RWPE2 (cell line): ENCODE data around the gene TEX2.

Experiments used
- ATAC-seq: fragments of 200-7000 bp; cut with Tn5 transposase; 3 replicates; pipeline ENCODE4 v1.9.1; 2021; ENCODE audit warnings: low read depth
- DNase-seq: peaks from one replicate; pipeline ENCODE4 v3.0.0-alpha.2; 2020; ENCODE audit warnings: low spot score
- H3K27ac ChIP-seq: fragments of 450-650 bp; 2 replicates; pipeline ENCODE4 v1.5.1; 2017; ENCODE audit warnings: mild to moderate bottlenecking; ENCODE audit not compliant: poor library complexity, severe bottlenecking
- H3K27me3 ChIP-seq: fragments of 250-450 bp; sonication (Bioruptor Pico); 2 replicates; pipeline ENCODE4 v1.5.1; 2021; ENCODE audit warnings: mild to moderate bottlenecking, moderate library complexity; ENCODE audit not compliant: insufficient read depth, poor library complexity, severe bottlenecking
- H3K36me3 ChIP-seq: fragments of 250-450 bp; sonication (Bioruptor Pico); 2 replicates; pipeline ENCODE4 v1.5.1; 2020; ENCODE audit warnings: low read depth, mild to moderate bottlenecking, moderate library complexity
- H3K4me1 ChIP-seq: fragments of 250-450 bp; sonication (Bioruptor Pico); 2 replicates; pipeline ENCODE4 v1.5.1; 2021; ENCODE audit warnings: mild to moderate bottlenecking, moderate library complexity; ENCODE audit not compliant: insufficient read depth, poor library complexity, severe bottlenecking
- H3K4me3 ChIP-seq: fragments of 250-450 bp; sonication (Bioruptor Pico); 2 replicates; pipeline ENCODE4 v1.5.1; 2021; ENCODE audit warnings: mild to moderate bottlenecking, moderate library complexity; ENCODE audit not compliant: severe bottlenecking
- H3K9me3 ChIP-seq: fragments of 250-450 bp; sonication (Bioruptor Pico); 2 replicates; pipeline ENCODE4 v1.5.1; 2021; ENCODE audit warnings: mild to moderate bottlenecking, moderate library complexity; ENCODE audit not compliant: severe bottlenecking
- TF ChIP-seq, protein P1 (sequence below): fragments of 450-650 bp; IDR thresholded peaks from one replicate; pipeline ENCODE4 v1.5.1; 2017; ENCODE audit warnings: mild to moderate bottlenecking, moderate library complexity; ENCODE audit not compliant: poor library complexity, severe bottlenecking

TEX2 gene

DNA sequence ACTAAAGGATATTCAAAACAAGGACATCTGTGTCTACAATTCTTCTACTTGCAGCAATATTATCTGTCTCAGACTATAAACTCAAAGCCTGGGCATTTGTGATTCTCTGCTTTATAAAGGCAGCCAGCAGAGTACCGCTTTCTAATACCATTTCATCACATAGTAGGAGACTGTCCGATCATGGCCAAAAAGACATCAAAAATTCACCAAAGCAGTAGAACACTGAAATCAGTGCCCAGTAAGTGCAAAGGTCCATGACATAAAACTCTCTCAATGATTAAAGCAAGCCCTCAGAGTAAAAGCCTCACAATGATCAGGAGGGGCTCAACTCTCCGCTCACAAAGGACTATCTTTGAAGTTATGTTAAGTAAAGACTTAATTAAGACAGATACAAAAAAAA is 156.1 kb downstream of the TEX2 start:
- peaks cover 35% of the 10 kb centered on the region for H3K4me1 ChIP-seq
- DNase-seq (no peak), ATAC-seq (no peak; the same call in 2 of the 3 replicates)
- TF ChIP-seq, protein P1, sequence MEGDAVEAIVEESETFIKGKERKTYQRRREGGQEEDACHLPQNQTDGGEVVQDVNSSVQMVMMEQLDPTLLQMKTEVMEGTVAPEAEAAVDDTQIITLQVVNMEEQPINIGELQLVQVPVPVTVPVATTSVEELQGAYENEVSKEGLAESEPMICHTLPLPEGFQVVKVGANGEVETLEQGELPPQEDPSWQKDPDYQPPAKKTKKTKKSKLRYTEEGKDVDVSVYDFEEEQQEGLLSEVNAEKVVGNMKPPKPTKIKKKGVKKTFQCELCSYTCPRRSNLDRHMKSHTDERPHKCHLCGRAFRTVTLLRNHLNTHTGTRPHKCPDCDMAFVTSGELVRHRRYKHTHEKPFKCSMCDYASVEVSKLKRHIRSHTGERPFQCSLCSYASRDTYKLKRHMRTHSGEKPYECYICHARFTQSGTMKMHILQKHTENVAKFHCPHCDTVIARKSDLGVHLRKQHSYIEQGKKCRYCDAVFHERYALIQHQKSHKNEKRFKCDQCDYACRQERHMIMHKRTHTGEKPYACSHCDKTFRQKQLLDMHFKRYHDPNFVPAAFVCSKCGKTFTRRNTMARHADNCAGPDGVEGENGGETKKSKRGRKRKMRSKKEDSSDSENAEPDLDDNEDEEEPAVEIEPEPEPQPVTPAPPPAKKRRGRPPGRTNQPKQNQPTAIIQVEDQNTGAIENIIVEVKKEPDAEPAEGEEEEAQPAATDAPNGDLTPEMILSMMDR, result no peak
- H3K4me3 ChIP-seq, result no peak overlapping the region
- H3K27ac ChIP-seq, result no peak overlapping the region
- H3K27me3 ChIP-seq, result no peaks in the 10 kb centered on the region
- H3K9me3 ChIP-seq, result no peaks in the 10 kb centered on the region
- no peaks in the 10 kb centered on the region for H3K36me3 ChIP-seq

- TF ChIP-seq, protein P1, result no peak
- DNase-seq, result no peak
- Histone ChIP-seq H3K4me1 (peaks cover 22% of the 10 kb centered on the region), H3K27ac (peak overlapping the region; percentile 24), H3K4me3 (no peak overlapping the region), H3K9me3 (no peaks in the 10 kb centered on the region), H3K36me3 (no peaks in the 10 kb centered on the region), H3K27me3 (no peaks in the 10 kb centered on the region)
- peak; percentile 44; the same call in 1 of the 3 replicates for ATAC-seq
These were observed 159.4 kb downstream of the TEX2 start for GRCh38 chr17:64103391-64104364.

GRCh38 chr17:64102627-64103390 is 160.3 kb downstream of the TEX2 start:
- H3K4me1 ChIP-seq, result peaks cover 22% of the 10 kb centered on the region
- ATAC-seq (no peak), DNase-seq (no peak)
- TF ChIP-seq, protein P1, result no peak
- no peaks in the 10 kb centered on the region for H3K9me3 ChIP-seq
- no peaks in the 10 kb centered on the region for H3K27me3 ChIP-seq
- H3K4me3 ChIP-seq, result no peak overlapping the region
- H3K27ac ChIP-seq, result no peak overlapping the region
- H3K36me3 ChIP-seq, result no peaks in the 10 kb centered on the region

- H3K27me3 ChIP-seq, result no peaks in the 10 kb centered on the region
- no peak for DNase-seq
- TF ChIP-seq, protein P1, result no peak
- no peak for ATAC-seq
- H3K36me3 ChIP-seq, result peaks cover 5% of the 10 kb centered on the region; the same call in 1 of the 2 replicates
- no peak overlapping the region for H3K4me3 ChIP-seq
- H3K4me1 ChIP-seq, result peaks cover 34% of the 10 kb centered on the region
- no peak overlapping the region for H3K27ac ChIP-seq
- no peaks in the 10 kb centered on the region for H3K9me3 ChIP-seq
These were observed 163.5 kb downstream of the TEX2 start for GRCh38 chr17:64099543-64099942.
